Smooth muscle cell (in vitro differentiated cells): ENCODE measurements around the gene SCN11A. TPM values are rescaled to one million over a fixed set of nuclear protein-coding genes. Genes with fewer than 3 reads are reported as not detected.

ENCODE experiments used
- DNase-seq: peaks from one replicate; lab custom pipeline; 2025; ENCODE audit not compliant: unreplicated experiment; lab: John Stamatoyannopoulos, UW
- H2AFZ ChIP-seq: fragments of 200-600 bp; sonication (generic); 2 replicates; pipeline ENCODE4 v1.6.0; 2016; ENCODE audit warnings: antibody characterized with exemption, low read depth, mild to moderate bottlenecking
- H3F3A ChIP-seq: fragments of 200-600 bp; sonication (generic); 2 replicates; pipeline ENCODE4 v1.6.0; 2017; ENCODE audit warnings: antibody characterized with exemption, low read depth
- H3K27ac ChIP-seq: fragments of 200-600 bp; sonication (generic); 2 replicates; pipeline ENCODE4 v1.5.1; 2016; ENCODE audit warnings: low read depth, mild to moderate bottlenecking
- H3K27me3 ChIP-seq: fragments of 200-600 bp; sonication (generic); 2 replicates; pipeline ENCODE4 v1.6.1; 2016; ENCODE audit warnings: low read depth, mild to moderate bottlenecking
- H3K36me3 ChIP-seq: fragments of 200-600 bp; sonication (generic); 2 replicates; pipeline ENCODE4 v1.5.1; 2016; ENCODE audit warnings: low read depth
- H3K4me1 ChIP-seq: fragments of 200-600 bp; sonication (generic); 2 replicates; pipeline ENCODE4 v1.5.1; 2016; ENCODE audit warnings: low read depth
- H3K4me2 ChIP-seq: fragments of 200-600 bp; sonication (generic); 2 replicates; pipeline ENCODE4 v1.6.0; 2016; ENCODE audit warnings: mild to moderate bottlenecking
- H3K4me3 ChIP-seq: fragments of 200-600 bp; sonication (generic); 2 replicates; pipeline ENCODE4 v1.5.1; 2016; ENCODE audit warnings: mild to moderate bottlenecking
- H3K79me2 ChIP-seq: fragments of 200-600 bp; sonication (generic); 2 replicates; pipeline ENCODE4 v1.6.0; 2016; ENCODE audit warnings: low read depth, mild to moderate bottlenecking
- H3K9ac ChIP-seq: fragments of 200-600 bp; sonication (generic); 2 replicates; pipeline ENCODE4 v1.6.0; 2016; ENCODE audit warnings: low read depth
- H3K9me3 ChIP-seq: fragments of 200-600 bp; sonication (generic); replicated peaks from 2 replicates; pipeline ENCODE4 v1.5.1; 2016; ENCODE audit warnings: low read depth
- H4K20me1 ChIP-seq: fragments of 200-600 bp; sonication (generic); 2 replicates; pipeline ENCODE4 v1.6.0; 2016; ENCODE audit warnings: low read depth
- CTCF ChIP-seq: fragments of 200-600 bp; sonication (generic); IDR thresholded peaks from 2 replicates; pipeline ENCODE4 v1.5.1; 2017; ENCODE audit warnings: borderline replicate concordance, mild to moderate bottlenecking, antibody characterized with exemption; ENCODE audit not compliant: insufficient read depth, poor library complexity, severe bottlenecking
- WGBS: methylation state at CpG from one replicate; pipeline ENCODE4 v1.1.7; 2016; ENCODE audit warnings: low lambda C conversion rate; 5-methylcytosine and 5-hydroxymethylcytosine counted together
- polyA plus RNA-seq: library from polyadenylated mRNA; unstranded; fragments of >200 nt; fragmentation: Nextera tagmentation; extraction: Ambion mirVana; gene quantifications from 2 replicates; pipeline ENCODE4 v1.2.1, GENCODE V29; 2016
- small RNA-seq: library from RNA; depleted of rRNA; stranded (forward); fragments of <200 nt; gene quantifications from one replicate; pipeline ENCODE3, GENCODE V24; 2014
- total RNA-seq: library from RNA; depleted of rRNA; stranded (reverse); fragments of >200 nt; gene quantifications from 2 replicates; pipeline ENCODE4 v1.2.3, GENCODE V29; 2014

Gene SCN11A
- total and polyA plus RNA-seq, 2 experiments from 2014 or later = 0.04 TPM; not detected in 1

- WGBS = 81% methylated on average over 2 of the region's 2 CpGs
- no peak overlapping the region for H3K9ac ChIP-seq
- no peaks in the 10 kb centered on the region for H3K36me3 ChIP-seq
- H3K27ac ChIP-seq = no peak overlapping the region
- no peak for DNase-seq
- no peaks in the 10 kb centered on the region for H3K9me3 ChIP-seq
- no peaks in the 10 kb centered on the region for H3K27me3 ChIP-seq
- no peaks in the 10 kb centered on the region for H3K79me2 ChIP-seq
- TF ChIP-seq CTCF = no peak
- H3F3A ChIP-seq = no peaks in the 10 kb centered on the region
- H3K4me1 ChIP-seq = no peaks in the 10 kb centered on the region
- H3K4me3 ChIP-seq = no peak overlapping the region
- no peak overlapping the region for H2AFZ ChIP-seq
- H3K4me2 ChIP-seq = no peak overlapping the region
- no peaks in the 10 kb centered on the region for H4K20me1 ChIP-seq
Observed at GRCh38 chr3:39011191-39011736, 40.5 kb downstream of the SCN11A start.

GRCh38 chr3:39005295-39005694, 46.4 kb downstream of the SCN11A start:
- TF ChIP-seq CTCF = no peak
- Histone ChIP-seq H3K4me1 (no peaks in the 10 kb centered on the region), H3K9ac (no peak overlapping the region), H4K20me1 (no peaks in the 10 kb centered on the region), H3K4me2 (no peak overlapping the region), H3K36me3 (no peaks in the 10 kb centered on the region), H3K79me2 (no peaks in the 10 kb centered on the region), H2AFZ (no peak overlapping the region), H3F3A (no peaks in the 10 kb centered on the region), H3K27me3 (no peaks in the 10 kb centered on the region), H3K9me3 (no peaks in the 10 kb centered on the region), H3K4me3 (no peak overlapping the region), H3K27ac (no peak overlapping the region)
- DNase-seq = no peak
- 44% methylated on average over 2 of the region's 2 CpGs for WGBS

Small RNA genes lying within 50 kb of the gene (small RNA-seq; reads per million reads assigned to genes)
- gene RNU6-1227P = not detected

Other genes starting within 250 kb of the SCN11A start
- gene SCN10A, start 235.7 kb downstream of the SCN11A start, total RNA-seq = not detected in 2 replicates
- gene SCN10A, start 235.7 kb downstream of the SCN11A start, polyA plus RNA-seq = not detected in 2 replicates
- gene WDR48, start 72 bp upstream of the SCN11A start, total RNA-seq = 34.6 and 37.1 TPM in 2 replicates
- 26.9 TPM in 2 replicates for gene WDR48, start 72 bp upstream of the SCN11A start, polyA plus RNA-seq
- gene GORASP1, start 55.7 kb upstream of the SCN11A start, total RNA-seq = 27.6 and 29.5 TPM in 2 replicates
- gene GORASP1, start 55.7 kb upstream of the SCN11A start, polyA plus RNA-seq = 41.6 and 57.0 TPM in 2 replicates
- gene TTC21A, start 55.7 kb upstream of the SCN11A start, total RNA-seq = 1.7 and 2.3 TPM in 2 replicates
- gene TTC21A, start 55.7 kb upstream of the SCN11A start, polyA plus RNA-seq = 10.2 and 10.6 TPM in 2 replicates
- gene CSRNP1, start 101.6 kb upstream of the SCN11A start, total RNA-seq = 124 and 159 TPM in 2 replicates
- gene CSRNP1, start 101.6 kb upstream of the SCN11A start, polyA plus RNA-seq = 198 and 252 TPM in 2 replicates
- 0.13 and 0.31 TPM in 2 replicates for gene XIRP1, start 140.7 kb upstream of the SCN11A start, total RNA-seq
- gene XIRP1, start 140.7 kb upstream of the SCN11A start, polyA plus RNA-seq = 0.60 and 0.75 TPM in 2 replicates
- 0.31 TPM in 1 of 2 replicates, not detected in the other for gene CX3CR1, start 228.1 kb upstream of the SCN11A start, total RNA-seq
- gene CX3CR1, start 228.1 kb upstream of the SCN11A start, polyA plus RNA-seq = 0.70 TPM in 1 of 2 replicates, not detected in the other